Vagina (tissue), 2 donors: Measurements from ENCODE around the gene FAM107B.

Experiments
- POLR2A ChIP-seq, 2 donors: fragments of 450-650 bp; IDR thresholded peaks; one replicate each; pipeline ENCODE4 v1.6.1; 2017; ENCODE audit warnings: antibody characterized with exemption in 2 of 2, mild to moderate bottlenecking in 2 of 2, moderate library complexity in 2 of 2
- TF ChIP-seq, protein P1 (sequence below), 3 experiments: fragments of 450-650 bp in 2 of 3; fragments of 200-600 bp in 1 of 3; sonication (generic) in 1 of 3; IDR thresholded peaks; one replicate each; pipeline ENCODE4 v1.5.1; 2017 to 2019; ENCODE audit warnings: antibody characterized with exemption in 3 of 3, mild to moderate bottlenecking in 2 of 3, moderate library complexity in 2 of 3

DNA sequence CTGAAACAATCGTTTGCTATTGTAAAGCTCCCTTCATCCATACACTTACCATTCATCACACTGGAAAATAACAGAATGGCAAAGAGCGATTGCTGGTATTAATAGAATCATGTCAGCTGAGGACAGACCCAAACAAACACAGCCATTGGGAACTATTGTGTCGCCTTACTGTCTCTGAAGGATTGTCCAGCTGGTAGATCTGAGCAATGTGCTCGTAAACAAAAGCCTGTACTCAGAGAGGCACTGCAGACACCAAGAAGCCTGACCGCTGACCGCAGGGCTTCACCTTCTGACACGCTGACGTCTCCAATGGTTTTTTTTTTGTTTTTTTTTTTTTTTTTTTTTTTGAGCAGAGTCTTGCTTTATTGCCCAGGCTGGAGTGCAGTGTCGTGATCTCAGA is 292.9 kb downstream of the FAM107B start:
- TF ChIP-seq POLR2A (IDR thresholded peaks at IDR 0.05), result no peak
- TF ChIP-seq, protein P1, sequence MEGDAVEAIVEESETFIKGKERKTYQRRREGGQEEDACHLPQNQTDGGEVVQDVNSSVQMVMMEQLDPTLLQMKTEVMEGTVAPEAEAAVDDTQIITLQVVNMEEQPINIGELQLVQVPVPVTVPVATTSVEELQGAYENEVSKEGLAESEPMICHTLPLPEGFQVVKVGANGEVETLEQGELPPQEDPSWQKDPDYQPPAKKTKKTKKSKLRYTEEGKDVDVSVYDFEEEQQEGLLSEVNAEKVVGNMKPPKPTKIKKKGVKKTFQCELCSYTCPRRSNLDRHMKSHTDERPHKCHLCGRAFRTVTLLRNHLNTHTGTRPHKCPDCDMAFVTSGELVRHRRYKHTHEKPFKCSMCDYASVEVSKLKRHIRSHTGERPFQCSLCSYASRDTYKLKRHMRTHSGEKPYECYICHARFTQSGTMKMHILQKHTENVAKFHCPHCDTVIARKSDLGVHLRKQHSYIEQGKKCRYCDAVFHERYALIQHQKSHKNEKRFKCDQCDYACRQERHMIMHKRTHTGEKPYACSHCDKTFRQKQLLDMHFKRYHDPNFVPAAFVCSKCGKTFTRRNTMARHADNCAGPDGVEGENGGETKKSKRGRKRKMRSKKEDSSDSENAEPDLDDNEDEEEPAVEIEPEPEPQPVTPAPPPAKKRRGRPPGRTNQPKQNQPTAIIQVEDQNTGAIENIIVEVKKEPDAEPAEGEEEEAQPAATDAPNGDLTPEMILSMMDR (IDR thresholded peaks at IDR 0.05), result no peak
